Spleen (tissue), 7 donors: ENCODE measurements around the gene GABBR1.

Source experiments
- CTCF ChIP-seq, 11 experiments: fragments of 200-600 bp in 7 of 11; fragments of 450-650 bp in 4 of 11; sonication (generic) in 4 of 11; IDR thresholded peaks in 8 of 11; conservative IDR thresholded peaks in 3 of 11; 1 replicate in 7 of 11; 2 replicates in 4 of 11; pipeline versions ENCODE4 v1.4.0 to v1.8.0; 2016 to 2021; ENCODE audit warnings: antibody characterized with exemption in 11 of 11, inconsistent platforms in 4 of 11, mild to moderate bottlenecking in 1 of 11
- POLR2A ChIP-seq, 3 donors: fragments of 450-650 bp; IDR thresholded peaks; one replicate each; pipeline ENCODE4 v1.5.1; 2017; ENCODE audit warnings: antibody characterized with exemption in 3 of 3, mild to moderate bottlenecking in 1 of 3
- POLR2AphosphoS5 ChIP-seq, 3 donors: sonication (generic); formaldehyde crosslinking; IDR thresholded peaks; one replicate each; pipeline ENCODE4 v1.5.1; 2017; ENCODE audit warnings: antibody characterized with exemption in 3 of 3
- donor health status: DM: no; HTN: no; CAD: no; lungs with moderate emphysema.
- donor health status: DM: no; HTN: no; CAD: no.
- donor health status: DM: no; HTN: no; CAD: no.

- no peak for TF ChIP-seq POLR2A (IDR thresholded peaks at IDR 0.05)
- TF ChIP-seq CTCF (IDR thresholded peaks at IDR 0.05 in 8 of 11, conservative IDR thresholded peaks at IDR 0.05 in 3 of 11), result no peak
- TF ChIP-seq POLR2AphosphoS5 (IDR thresholded peaks at IDR 0.05), result peak in 1 of 3 donors; percentile 26
These were observed 2.7 kb downstream of the GABBR1 start for GRCh38 chr6:29630315-29630714.
